Karpas-422 (cell line): ENCODE data around the gene GTF2H1. TPM values are rescaled to one million over a fixed set of nuclear protein-coding genes. Genes with fewer than 3 reads are reported as not detected.

Experiments
- DNase-seq: peaks from one replicate; pipeline ENCODE4 v3.0.0-alpha.2; 2015
- H2AFZ ChIP-seq: fragments of 200-600 bp; sonication (generic); 2 replicates; pipeline ENCODE4 v1.6.1; 2014; ENCODE audit warnings: antibody characterized with exemption, low read length, mixed read lengths
- H3K27ac ChIP-seq: fragments of 200-600 bp; sonication (generic); 2 replicates; pipeline ENCODE4 v1.5.1; 2014; ENCODE audit warnings: mild to moderate bottlenecking, low read length, moderate library complexity
- H3K27me3 ChIP-seq: fragments of 200-600 bp; sonication (generic); 2 replicates; pipeline ENCODE4 v1.6.1; 2014; ENCODE audit warnings: low read length, mixed read lengths
- H3K36me3 ChIP-seq: fragments of 200-600 bp; sonication (generic); 2 replicates; pipeline ENCODE4 v1.6.1; 2014; ENCODE audit warnings: low read length, mixed read lengths; ENCODE audit not compliant: insufficient read depth
- H3K4me1 ChIP-seq: fragments of 200-600 bp; sonication (generic); 2 replicates; pipeline ENCODE4 v1.6.1; 2014; ENCODE audit warnings: mild to moderate bottlenecking, low read length, mixed read lengths
- H3K4me2 ChIP-seq: fragments of 200-600 bp; sonication (generic); 2 replicates; pipeline ENCODE4 v1.6.1; 2014; ENCODE audit warnings: low read length, low read depth, mild to moderate bottlenecking; ENCODE audit not compliant: poor library complexity, severe bottlenecking
- H3K4me3 ChIP-seq: fragments of 200-600 bp; sonication (generic); 2 replicates; pipeline ENCODE4 v1.5.1; 2014; ENCODE audit warnings: mild to moderate bottlenecking, antibody characterized with exemption, low read length, mixed read lengths
- H3K79me2 ChIP-seq: fragments of 200-600 bp; sonication (generic); 2 replicates; pipeline ENCODE4 v1.6.1; 2014; ENCODE audit warnings: mild to moderate bottlenecking, low read length, mixed read lengths
- H3K9ac ChIP-seq: fragments of 200-600 bp; sonication (generic); 2 replicates; pipeline ENCODE4 v1.6.0; 2014; ENCODE audit warnings: low read length
- H3K9me2 ChIP-seq: fragments of 200-600 bp; sonication (generic), shearing (Covaris generic); replicated peaks from 2 replicates; pipeline ENCODE4 v1.6.0; 2014; ENCODE audit warnings: mild to moderate bottlenecking, low read length, moderate library complexity; ENCODE audit not compliant: insufficient read depth
- H3K9me3 ChIP-seq: fragments of 300-700, 200-600 bp; sonication (generic); 2 replicates; pipeline ENCODE4 v1.6.1; 2014; ENCODE audit warnings: low read length, mixed read lengths
- H4K20me1 ChIP-seq: fragments of 200-600 bp; sonication (generic); 2 replicates; pipeline ENCODE4 v1.6.1; 2014; ENCODE audit warnings: mild to moderate bottlenecking, antibody characterized with exemption, low read length, low read depth; ENCODE audit not compliant: insufficient read depth
- total RNA-seq: library from RNA; depleted of rRNA; stranded (reverse); fragments of >200 nt; shearing (Covaris generic); gene quantifications from 2 replicates; pipeline ENCODE4 v1.2.3, GENCODE V29; 2014; ENCODE audit warnings: low replicate concordance

GTF2H1 gene
- total RNA-seq, 1 experiment from 2014 or later, result 81.5 TPM

GRCh38 chr11:18299721-18300120 lies 22.6 kb upstream of the GTF2H1 start:
- Histone ChIP-seq H3K36me3 (peaks cover 66% of the 10 kb centered on the region), H3K4me1 (no peaks in the 10 kb centered on the region), H3K27me3 (no peaks in the 10 kb centered on the region), H3K4me3 (no peak overlapping the region), H3K27ac (no peak overlapping the region), H3K9ac (no peak overlapping the region), H3K79me2 (peaks cover 26% of the 10 kb centered on the region), H2AFZ (no peak overlapping the region), H3K9me2 (no peaks in the 10 kb centered on the region), H3K4me2 (no peak overlapping the region), H4K20me1 (no peaks in the 10 kb centered on the region), H3K9me3 (no peaks in the 10 kb centered on the region)
- DNase-seq, result no peak

GRCh38 chr11:18304745-18305144 lies 17.6 kb upstream of the GTF2H1 start:
- Histone ChIP-seq H3K79me2 (peaks cover 5% of the 10 kb centered on the region; the same call in 1 of the 2 replicates), H3K27ac (no peak overlapping the region), H2AFZ (no peak overlapping the region), H3K27me3 (no peaks in the 10 kb centered on the region), H3K4me1 (no peaks in the 10 kb centered on the region), H3K4me3 (no peak overlapping the region), H3K9me3 (no peaks in the 10 kb centered on the region), H3K9me2 (no peaks in the 10 kb centered on the region), H3K4me2 (no peak overlapping the region), H4K20me1 (no peaks in the 10 kb centered on the region), H3K9ac (no peak overlapping the region), H3K36me3 (peaks cover 60% of the 10 kb centered on the region)
- no peak for DNase-seq

GRCh38 chr11:18307461-18308139 lies 14.8 kb upstream of the GTF2H1 start:
- no peak overlapping the region for H2AFZ ChIP-seq
- peaks cover 18% of the 10 kb centered on the region for H3K79me2 ChIP-seq
- H3K27ac ChIP-seq, result no peak overlapping the region
- peaks cover 66% of the 10 kb centered on the region for H3K36me3 ChIP-seq
- no peak overlapping the region for H3K4me3 ChIP-seq
- H3K4me1 ChIP-seq, result peaks cover 20% of the 10 kb centered on the region
- no peak overlapping the region for H3K9ac ChIP-seq
- no peak for DNase-seq
- H3K27me3 ChIP-seq, result no peaks in the 10 kb centered on the region
- H3K9me2 ChIP-seq, result no peaks in the 10 kb centered on the region
- peaks cover 6% of the 10 kb centered on the region; the same call in 1 of the 2 replicates for H4K20me1 ChIP-seq
- H3K4me2 ChIP-seq, result no peak overlapping the region
- no peaks in the 10 kb centered on the region for H3K9me3 ChIP-seq

- Histone ChIP-seq H3K4me2 (no peak overlapping the region), H2AFZ (no peak overlapping the region), H3K4me3 (no peak overlapping the region), H3K9me2 (no peaks in the 10 kb centered on the region), H3K9me3 (no peaks in the 10 kb centered on the region), H4K20me1 (peaks cover 6% of the 10 kb centered on the region; the same call in 1 of the 2 replicates), H3K9ac (no peak overlapping the region), H3K4me1 (peaks cover 27% of the 10 kb centered on the region), H3K79me2 (peaks cover 21% of the 10 kb centered on the region), H3K36me3 (peaks cover 65% of the 10 kb centered on the region), H3K27ac (no peak overlapping the region), H3K27me3 (no peaks in the 10 kb centered on the region)
- no peak for DNase-seq
Observed at GRCh38 chr11:18308242-18308641, 14.1 kb upstream of the GTF2H1 start.

- H3K27me3 ChIP-seq, result no peaks in the 10 kb centered on the region
- peaks cover 29% of the 10 kb centered on the region for H3K4me1 ChIP-seq
- peaks cover 6% of the 10 kb centered on the region; the same call in 1 of the 2 replicates for H4K20me1 ChIP-seq
- peaks cover 30% of the 10 kb centered on the region for H3K79me2 ChIP-seq
- no peaks in the 10 kb centered on the region for H3K9me3 ChIP-seq
- H3K9ac ChIP-seq, result no peak overlapping the region
- peaks cover 62% of the 10 kb centered on the region for H3K36me3 ChIP-seq
- H3K4me3 ChIP-seq, result no peak overlapping the region
- H3K4me2 ChIP-seq, result no peak overlapping the region
- no peak overlapping the region for H3K27ac ChIP-seq
- H2AFZ ChIP-seq, result no peak overlapping the region
- DNase-seq, result no peak
- no peaks in the 10 kb centered on the region for H3K9me2 ChIP-seq
Observed at GRCh38 chr11:18309691-18310090, 12.7 kb upstream of the GTF2H1 start.

- Histone ChIP-seq H3K79me2 (peaks cover 41% of the 10 kb centered on the region), H3K9ac (0 out of 2 replicates have a peak overlapping the region, but pooled peaks have one; percentile 28), H3K27ac (peak overlapping the region; percentile 88), H3K4me3 (no peak overlapping the region), H3K36me3 (peaks cover 56% of the 10 kb centered on the region), H2AFZ (no peak overlapping the region), H4K20me1 (peaks cover 6% of the 10 kb centered on the region; the same call in 1 of the 2 replicates), H3K4me2 (peak overlapping the region; percentile 49), H3K9me3 (no peaks in the 10 kb centered on the region), H3K27me3 (no peaks in the 10 kb centered on the region), H3K9me2 (no peaks in the 10 kb centered on the region), H3K4me1 (peaks cover 29% of the 10 kb centered on the region)
- peak; percentile 66 for DNase-seq
Observed at GRCh38 chr11:18310800-18311340, 11.5 kb upstream of the GTF2H1 start.

- Histone ChIP-seq H3K79me2 (peaks cover 52% of the 10 kb centered on the region), H3K36me3 (peaks cover 51% of the 10 kb centered on the region)
Observed at GRCh38 chr11:18312012-18312411, 10.4 kb upstream of the GTF2H1 start.

GRCh38 chr11:18312663-18313420 lies 9.5 kb upstream of the GTF2H1 start:
- H3K27ac ChIP-seq, result no peak overlapping the region
- no peaks in the 10 kb centered on the region for H3K9me3 ChIP-seq
- H3K9me2 ChIP-seq, result no peaks in the 10 kb centered on the region
- no peak overlapping the region for H3K4me2 ChIP-seq
- DNase-seq, result no peak
- H3K9ac ChIP-seq, result no peak overlapping the region
- H3K79me2 ChIP-seq, result peaks cover 60% of the 10 kb centered on the region
- H3K4me1 ChIP-seq, result peaks cover 29% of the 10 kb centered on the region
- peaks cover 6% of the 10 kb centered on the region; the same call in 1 of the 2 replicates for H4K20me1 ChIP-seq
- no peaks in the 10 kb centered on the region for H3K27me3 ChIP-seq
- H2AFZ ChIP-seq, result no peak overlapping the region
- H3K4me3 ChIP-seq, result no peak overlapping the region
- H3K36me3 ChIP-seq, result peaks cover 52% of the 10 kb centered on the region

More at GRCh38 chr11:18312012-18312411, 10.4 kb upstream of the GTF2H1 start:
- Histone ChIP-seq H3K4me3 (no peak overlapping the region), H3K4me2 (no peak overlapping the region), H3K9ac (no peak overlapping the region), H2AFZ (no peak overlapping the region), H3K27ac (no peak overlapping the region), H3K9me3 (no peaks in the 10 kb centered on the region), H3K27me3 (no peaks in the 10 kb centered on the region), H3K4me1 (peaks cover 29% of the 10 kb centered on the region), H3K9me2 (no peaks in the 10 kb centered on the region), H4K20me1 (peaks cover 6% of the 10 kb centered on the region; the same call in 1 of the 2 replicates)
- no peak for DNase-seq
